Dedifferentiated amniotic fluid mesenchymal stem cell (primary cell): ENCODE measurements around the gene MOV10L1.

Source experiments
- DNase-seq: peaks from one replicate; pipeline ENCODE4 v3.0.0-alpha.2; 2016; ENCODE audit errors: extremely low spot score

MOV10L1 gene

GRCh38 chr22:50175921-50176849 lies 86.4 kb downstream of the MOV10L1 start:
- no peak for DNase-seq

- DNase-seq: no peak
Measured at GRCh38 chr22:50176850-50177536, 87.2 kb downstream of the MOV10L1 start.

- no peak for DNase-seq
Measured at GRCh38 chr22:50177537-50178470, 88.0 kb downstream of the MOV10L1 start.

GRCh38 chr22:50178471-50178864 lies 88.7 kb downstream of the MOV10L1 start:
- DNase-seq: no peak

GRCh38 chr22:50178871-50179869 lies 89.4 kb downstream of the MOV10L1 start:
- DNase-seq: no peak

- no peak for DNase-seq
Measured at GRCh38 chr22:50179937-50180726, 90.3 kb downstream of the MOV10L1 start.

GRCh38 chr22:50180727-50181521 lies 91.1 kb downstream of the MOV10L1 start:
- no peak for DNase-seq

GRCh38 chr22:50182176-50183081 lies 92.6 kb downstream of the MOV10L1 start:
- no peak for DNase-seq

- DNase-seq: no peak
Measured at GRCh38 chr22:50183141-50183971, 93.5 kb downstream of the MOV10L1 start.

GRCh38 chr22:50184004-50184901 lies 94.4 kb downstream of the MOV10L1 start:
- DNase-seq: no peak

GRCh38 chr22:50184902-50185374 lies 95.1 kb downstream of the MOV10L1 start:
- no peak for DNase-seq

GRCh38 chr22:50185375-50186087 lies 95.7 kb downstream of the MOV10L1 start, which contains the start of gene TRABD:
Gene TRABD, plus strand, starts transcription at chr22:50185913. Its CDS starts 7,148 bp downstream, at chr22:50193061.
- DNase-seq: peak; percentile 83

GRCh38 chr22:50186181-50186714 lies 96.4 kb downstream of the MOV10L1 start:
- DNase-seq: no peak

- DNase-seq: no peak
Measured at GRCh38 chr22:50186761-50187523, 97.1 kb downstream of the MOV10L1 start.
